Right lobe of liver (tissue), 6 donors: ENCODE measurements around the gene AP5B1. TPM values are rescaled to one million over a fixed set of nuclear protein-coding genes. Genes with fewer than 3 reads are reported as not detected.

Source experiments
- ATAC-seq, 4 donors: fragments of 200-7000 bp; cut with Tn5 transposase; one replicate each; pipeline ENCODE4 v1.9.1; 2020; ENCODE audit warnings: mild to moderate bottlenecking in 4 of 4, moderate library complexity in 4 of 4
- DNase-seq, 3 donors: peaks; one replicate each; pipeline ENCODE4 v3.0.0-alpha.2; 2020
- H3K27ac ChIP-seq, 3 donors: fragments of 200-600 bp; one replicate each; pipeline ENCODE4 v1.8.0; 2022
- H3K27me3 ChIP-seq, 2 donors: fragments of 200-600 bp; one replicate each; pipeline ENCODE4 v1.8.0; 2022
- H3K36me3 ChIP-seq, 4 donors: fragments of 200-600 bp; sonication (generic) in 1 of 4; one replicate each; pipeline versions ENCODE4 v1.5.1 to v1.8.0; 2017 to 2022; ENCODE audit warnings: control low read depth in 1 of 4
- H3K4me1 ChIP-seq, 4 donors: fragments of 200-600 bp; sonication (generic) in 1 of 4; one replicate each; pipeline versions ENCODE4 v1.5.1 to v1.8.0; 2017 to 2022; ENCODE audit warnings: control low read depth in 1 of 4
- H3K4me3 ChIP-seq, 3 donors: fragments of 200-600 bp; one replicate each; pipeline ENCODE4 v1.8.0; 2022
- H3K9me3 ChIP-seq, 4 donors: fragments of 200-600 bp; sonication (generic) in 1 of 4; one replicate each; pipeline versions ENCODE4 v1.5.1 to v1.8.0; 2017 to 2022; ENCODE audit warnings: control low read depth in 1 of 4
- CTCF ChIP-seq, 4 donors: fragments of 200-600 bp in 3 of 4; fragments of 450-650 bp in 1 of 4; IDR thresholded peaks; one replicate each; pipeline versions ENCODE4 v1.5.1 to v1.8.0; 2016 to 2022; ENCODE audit warnings: antibody characterized with exemption in 4 of 4, mild to moderate bottlenecking in 2 of 4
- POLR2A ChIP-seq: fragments of 450-650 bp; IDR thresholded peaks from one replicate; pipeline ENCODE4 v1.6.1; 2017; ENCODE audit warnings: antibody characterized with exemption, mild to moderate bottlenecking
- WGBS: methylation state at CpG from one replicate; pipeline ENCODE4 v1.1.6; 2018; ENCODE audit warnings: low coverage, low lambda C conversion rate; ENCODE audit not compliant: insufficient coverage; ENCODE audit errors: missing lambda C conversion rate; 5-methylcytosine and 5-hydroxymethylcytosine counted together
- intact Hi-C, 2 donors: fragments of 100-400 bp; cut with DNase I; formaldehyde crosslinking; loops; one replicate each; pipeline versions ENCODE4 v1.11.2 to v1.14.1; 2022
- total RNA-seq, 6 experiments: library from RNA; depleted of rRNA in 2 of 6; stranded (reverse); fragments of >200 nt in 2 of 6; fragmentation: NEBNext Ultra II Directional in 3 of 6; extraction: Animal tissue kit (Norgen Biotek cat#: 25700) in 3 of 6; gene quantifications; one replicate each; pipeline versions ENCODE4 v1.1.0 to v1.2.4, GENCODE V29; 2016 to 2023
- donor health status: DM: no; HTN: yes; CAD: no.
- donor health status: DM: no; HTN: no; CAD: no.
- donor health status: DM: no; HTN: no; CAD: no.
- donor health status: DM: no; HTN: yes; CAD: no.
- donor health status: DM: no; HTN: yes; CAD: no.

AP5B1 gene
- total RNA-seq, 6 experiments from 2014 or later: 5.0 to 13.5 (median 9.7) TPM

GRCh38 chr11:65745049-65745448 lies 35.7 kb downstream of the AP5B1 start:
- TF ChIP-seq POLR2A (no peak), CTCF (IDR thresholded peaks at IDR 0.05) (no peak)
- Histone ChIP-seq H3K9me3 (no peaks in the 10 kb centered on the region), H3K4me3 (no peak overlapping the region), H3K27me3 (no peaks in the 10 kb centered on the region), H3K27ac (no peak overlapping the region), H3K36me3 (no peaks in the 10 kb centered on the region), H3K4me1 (no peaks in the 10 kb centered on the region)
- intact Hi-C loops: no loop called here
- DNase-seq (no peak), ATAC-seq (peak in 1 of 4 donors; percentile 8)
- 87% methylated on average over 3 of the region's 17 CpGs for WGBS

GRCh38 chr11:65744699-65745042 lies 36.1 kb downstream of the AP5B1 start:
- H3K4me1 ChIP-seq: no peaks in the 10 kb centered on the region
- H3K9me3 ChIP-seq: no peaks in the 10 kb centered on the region
- H3K36me3 ChIP-seq: no peaks in the 10 kb centered on the region
- TF ChIP-seq POLR2A (no peak), CTCF (IDR thresholded peaks at IDR 0.05) (no peak)
- WGBS: no CpG with 5 or more reads among the region's 8 CpGs
- H3K27ac ChIP-seq: no peak overlapping the region
- no peak overlapping the region for H3K4me3 ChIP-seq
- ATAC-seq (no peak), DNase-seq (no peak)
- H3K27me3 ChIP-seq: no peaks in the 10 kb centered on the region
- intact Hi-C loops: no loop called here

- DNase-seq: no peak
- no peaks in the 10 kb centered on the region for H3K4me1 ChIP-seq
- H3K27ac ChIP-seq: no peak overlapping the region
- H3K36me3 ChIP-seq: no peaks in the 10 kb centered on the region
- WGBS: 30% methylated on average over 8 of the region's 18 CpGs
- TF ChIP-seq CTCF (IDR thresholded peaks at IDR 0.05) (peak; percentile 20 to 36 (median 30)), POLR2A (no peak)
- no peak overlapping the region for H3K4me3 ChIP-seq
- no peaks in the 10 kb centered on the region for H3K9me3 ChIP-seq
- H3K27me3 ChIP-seq: no peaks in the 10 kb centered on the region
- intact Hi-C loops: no loop called here
- ATAC-seq: peak; percentile 65 to 88 (median 82)
Measured at GRCh38 chr11:65744026-65744698, 36.6 kb downstream of the AP5B1 start.

GRCh38 chr11:65743681-65744025 lies 37.1 kb downstream of the AP5B1 start:
- H3K4me1 ChIP-seq: no peaks in the 10 kb centered on the region
- WGBS: 71% methylated on average over 9 of the region's 10 CpGs
- ATAC-seq (no peak), DNase-seq (no peak)
- H3K27ac ChIP-seq: no peak overlapping the region
- no peak overlapping the region for H3K4me3 ChIP-seq
- no peaks in the 10 kb centered on the region for H3K27me3 ChIP-seq
- no peaks in the 10 kb centered on the region for H3K36me3 ChIP-seq
- intact Hi-C loops: no loop called here
- no peak for TF ChIP-seq CTCF (IDR thresholded peaks at IDR 0.05)
- no peak for TF ChIP-seq POLR2A
- H3K9me3 ChIP-seq: no peaks in the 10 kb centered on the region

- TF ChIP-seq POLR2A (no peak), CTCF (IDR thresholded peaks at IDR 0.05) (no peak)
- intact Hi-C loops: no loop called here
- 55% methylated on average over 1 of the region's 1 CpG for WGBS
- H3K27ac ChIP-seq: peak overlapping the region in 1 of 3 donors; percentile 3
- H3K27me3 ChIP-seq: no peaks in the 10 kb centered on the region
- DNase-seq: no peak
- no peaks in the 10 kb centered on the region for H3K4me1 ChIP-seq
- ATAC-seq: peak; percentile 56 to 84 (median 70)
- no peaks in the 10 kb centered on the region for H3K9me3 ChIP-seq
- no peak overlapping the region for H3K4me3 ChIP-seq
- H3K36me3 ChIP-seq: no peaks in the 10 kb centered on the region
Measured at GRCh38 chr11:65742353-65742752, 38.4 kb downstream of the AP5B1 start.
